Measurements from ENCODE around the gene EXPH5. TPM values are rescaled to one million over a fixed set of nuclear protein-coding genes. Genes with fewer than 3 reads are reported as not detected.

EXPH5 gene
- total RNA-seq, 4 donors from 2014 or later, result 3.3 to 8.1 (median 6.9) TPM

- H3K36me3 ChIP-seq, result no peaks in the 10 kb centered on the region
- H3K4me1 ChIP-seq, result no peaks in the 10 kb centered on the region
- H3K27me3 ChIP-seq, result no peaks in the 10 kb centered on the region
- H3K4me3 ChIP-seq, result no peak overlapping the region
- H3K27ac ChIP-seq, result no peak overlapping the region
- no peak for DNase-seq
- no peaks in the 10 kb centered on the region for H3K9me3 ChIP-seq
- no peak for TF ChIP-seq CTCF (IDR thresholded peaks at IDR 0.05)
- no peak for TF ChIP-seq POLR2A (IDR thresholded peaks at IDR 0.05)
These were observed 25.2 kb downstream of the EXPH5 start for GRCh38 chr11:108568195-108568858.

- Histone ChIP-seq H3K4me3 (no peak overlapping the region), H3K9me3 (no peaks in the 10 kb centered on the region), H3K36me3 (no peaks in the 10 kb centered on the region), H3K4me1 (no peaks in the 10 kb centered on the region), H3K27me3 (no peaks in the 10 kb centered on the region), H3K27ac (no peak overlapping the region)
- TF ChIP-seq POLR2A (IDR thresholded peaks at IDR 0.05) (no peak), CTCF (IDR thresholded peaks at IDR 0.05) (no peak)
- DNase-seq, result no peak
These were observed 27.9 kb downstream of the EXPH5 start for GRCh38 chr11:108565653-108566052.

GRCh38 chr11:108562746-108563581 is 30.6 kb downstream of the EXPH5 start:
- no peak for DNase-seq
- no peaks in the 10 kb centered on the region for H3K36me3 ChIP-seq
- no peak overlapping the region for H3K4me3 ChIP-seq
- H3K27me3 ChIP-seq, result no peaks in the 10 kb centered on the region
- TF ChIP-seq POLR2A (IDR thresholded peaks at IDR 0.05) (no peak), CTCF (IDR thresholded peaks at IDR 0.05) (no peak)
- no peaks in the 10 kb centered on the region for H3K9me3 ChIP-seq
- H3K4me1 ChIP-seq, result no peaks in the 10 kb centered on the region
- H3K27ac ChIP-seq, result no peak overlapping the region

GRCh38 chr11:108561535-108561991 is 32.0 kb downstream of the EXPH5 start:
- TF ChIP-seq CTCF (IDR thresholded peaks at IDR 0.05) (no peak), POLR2A (IDR thresholded peaks at IDR 0.05) (no peak)
- Histone ChIP-seq H3K27me3 (no peaks in the 10 kb centered on the region), H3K9me3 (no peaks in the 10 kb centered on the region), H3K4me3 (no peak overlapping the region), H3K4me1 (no peaks in the 10 kb centered on the region), H3K27ac (no peak overlapping the region), H3K36me3 (no peaks in the 10 kb centered on the region)
- no peak for DNase-seq

- no peaks in the 10 kb centered on the region for H3K27me3 ChIP-seq
- H3K27ac ChIP-seq, result no peak overlapping the region
- no peaks in the 10 kb centered on the region for H3K36me3 ChIP-seq
- TF ChIP-seq CTCF (IDR thresholded peaks at IDR 0.05), result no peak
- no peak for TF ChIP-seq POLR2A (IDR thresholded peaks at IDR 0.05)
- H3K4me1 ChIP-seq, result no peaks in the 10 kb centered on the region
- H3K9me3 ChIP-seq, result no peaks in the 10 kb centered on the region
- no peak for DNase-seq
- no peak overlapping the region for H3K4me3 ChIP-seq
These were observed 33.7 kb downstream of the EXPH5 start for GRCh38 chr11:108559904-108560303.

Measured in Peyer's patch (tissue), 4 donors.